GM19099 (cell line): ENCODE data around the gene CCDC183.

ENCODE experiments used
- POLR2A ChIP-seq: IDR thresholded peaks from 3 replicates; pipeline ENCODE4 v1.6.1; 2011; ENCODE audit warnings: low read depth; ENCODE audit not compliant: insufficient read length; ENCODE audit errors: extremely low read depth

CCDC183 gene

GRCh38 chr9:136826703-136827582 is 30.8 kb downstream of the CCDC183 start:
- no peak for TF ChIP-seq POLR2A

- TF ChIP-seq POLR2A, result no peak
Measured at GRCh38 chr9:136827794-136828473, 31.8 kb downstream of the CCDC183 start.

GRCh38 chr9:136828474-136829140 is 32.5 kb downstream of the CCDC183 start:
- no peak for TF ChIP-seq POLR2A

- no peak for TF ChIP-seq POLR2A
Measured at GRCh38 chr9:136829412-136829811, 33.3 kb downstream of the CCDC183 start.

- TF ChIP-seq POLR2A, result no peak
Measured at GRCh38 chr9:136829981-136830885, 34.1 kb downstream of the CCDC183 start.

- no peak for TF ChIP-seq POLR2A
Measured at GRCh38 chr9:136831002-136831719, 35.0 kb downstream of the CCDC183 start.

- no peak for TF ChIP-seq POLR2A
Measured at GRCh38 chr9:136831720-136832104, 35.6 kb downstream of the CCDC183 start.

GRCh38 chr9:136832581-136832980 is 36.4 kb downstream of the CCDC183 start:
- TF ChIP-seq POLR2A, result no peak

GRCh38 chr9:136835162-136835931 is 39.2 kb downstream of the CCDC183 start:
- no peak for TF ChIP-seq POLR2A

GRCh38 chr9:136835932-136836904 is 40.1 kb downstream of the CCDC183 start:
- TF ChIP-seq POLR2A, result no peak

- no peak for TF ChIP-seq POLR2A
Measured at GRCh38 chr9:136837146-136837855, 41.2 kb downstream of the CCDC183 start.
